ENCODE data around the gene ADCK1.
"Not testable (repeated sequence)": the region's sequence is repeated elsewhere in the genome, so short reads cannot be mapped to it uniquely, and the experiment has no call there.

ADCK1 gene

GRCh38 chr14:77799863-77800730 is at the start of gene ADCK1:
TSS of gene ADCK1 (plus strand) at chr14:77800109. CDS start at chr14:77818979, 18,870 bp downstream.
- no peak for FAIRE-seq
- peak; percentile 87 for DNase-seq (ENCODE audit: low spot score)

- no peak for DNase-seq (ENCODE audit: low spot score)
- FAIRE-seq = no peak
Observed at GRCh38 chr14:77752266-77752665, 47.6 kb upstream of the ADCK1 start.

- no peak for DNase-seq (ENCODE audit: low spot score)
- FAIRE-seq = no peak
Observed at GRCh38 chr14:77752799-77753516, 47.0 kb upstream of the ADCK1 start.

- FAIRE-seq (no peak), DNase-seq (ENCODE audit: low spot score) (peak; percentile 97)
Observed at GRCh38 chr14:77760381-77761204, 39.3 kb upstream of the ADCK1 start, which contains the start of gene SNW1. TSS of gene SNW1 (minus strand) at chr14:77761156. CDS start at chr14:77761127, 29 bp downstream.

GRCh38 chr14:77761205-77761931 is 38.5 kb upstream of the ADCK1 start:
- FAIRE-seq (no peak), DNase-seq (ENCODE audit: low spot score) (peak; percentile 53)

- DNase-seq (ENCODE audit: low spot score) (no peak), FAIRE-seq (no peak)
Observed at GRCh38 chr14:77763316-77763715, 36.6 kb upstream of the ADCK1 start.

GRCh38 chr14:77763978-77764377 is 35.9 kb upstream of the ADCK1 start:
- FAIRE-seq = no peak
- DNase-seq (ENCODE audit: low spot score) = no peak

GRCh38 chr14:77768442-77769069 is 31.4 kb upstream of the ADCK1 start:
- not testable (repeated sequence) for FAIRE-seq; DNase-seq (ENCODE audit: low spot score)

- DNase-seq (ENCODE audit: low spot score); FAIRE-seq: not testable (repeated sequence)
Observed at GRCh38 chr14:77773966-77774365, 25.9 kb upstream of the ADCK1 start.

GRCh38 chr14:77782202-77782601 is 17.7 kb upstream of the ADCK1 start:
- no peak for DNase-seq (ENCODE audit: low spot score)
- no peak for FAIRE-seq

- FAIRE-seq (no peak), DNase-seq (ENCODE audit: low spot score) (no peak)
Observed at GRCh38 chr14:77786148-77786547, 13.8 kb upstream of the ADCK1 start.

- no peak for DNase-seq (ENCODE audit: low spot score)
- FAIRE-seq = no peak
Observed at GRCh38 chr14:77790566-77791224, 9.2 kb upstream of the ADCK1 start.

- no peak for DNase-seq (ENCODE audit: low spot score)
- FAIRE-seq = no peak
Observed at GRCh38 chr14:77791225-77791600, 8.7 kb upstream of the ADCK1 start.

GRCh38 chr14:77793255-77793654 is 6.7 kb upstream of the ADCK1 start:
- not testable (repeated sequence) for FAIRE-seq; DNase-seq (ENCODE audit: low spot score)

- DNase-seq (ENCODE audit: low spot score) (no peak), FAIRE-seq (no peak)
Observed at GRCh38 chr14:77794357-77794756, 5.6 kb upstream of the ADCK1 start.

GRCh38 chr14:77799456-77799855 is 453 bp upstream of the ADCK1 start:
- DNase-seq (ENCODE audit: low spot score); FAIRE-seq: not testable (repeated sequence)

- FAIRE-seq = no peak
Observed at GRCh38 chr14:77800814-77801213, 905 bp downstream of the ADCK1 start.

GRCh38 chr14:77804592-77804991 is 4.7 kb downstream of the ADCK1 start:
- DNase-seq (ENCODE audit: low spot score) (no peak), FAIRE-seq (no peak)

More at GRCh38 chr14:77800814-77801213, 905 bp downstream of the ADCK1 start:
- DNase-seq (ENCODE audit: low spot score) = no peak

- FAIRE-seq (no peak), DNase-seq (ENCODE audit: low spot score) (no peak)
Observed at GRCh38 chr14:77805706-77806105, 5.8 kb downstream of the ADCK1 start.

GRCh38 chr14:77808250-77808649 is 8.3 kb downstream of the ADCK1 start:
- FAIRE-seq = no peak
- no peak for DNase-seq (ENCODE audit: low spot score)
